ENCODE data around the gene SLC2A13.

The SLC2A13 gene

DNA sequence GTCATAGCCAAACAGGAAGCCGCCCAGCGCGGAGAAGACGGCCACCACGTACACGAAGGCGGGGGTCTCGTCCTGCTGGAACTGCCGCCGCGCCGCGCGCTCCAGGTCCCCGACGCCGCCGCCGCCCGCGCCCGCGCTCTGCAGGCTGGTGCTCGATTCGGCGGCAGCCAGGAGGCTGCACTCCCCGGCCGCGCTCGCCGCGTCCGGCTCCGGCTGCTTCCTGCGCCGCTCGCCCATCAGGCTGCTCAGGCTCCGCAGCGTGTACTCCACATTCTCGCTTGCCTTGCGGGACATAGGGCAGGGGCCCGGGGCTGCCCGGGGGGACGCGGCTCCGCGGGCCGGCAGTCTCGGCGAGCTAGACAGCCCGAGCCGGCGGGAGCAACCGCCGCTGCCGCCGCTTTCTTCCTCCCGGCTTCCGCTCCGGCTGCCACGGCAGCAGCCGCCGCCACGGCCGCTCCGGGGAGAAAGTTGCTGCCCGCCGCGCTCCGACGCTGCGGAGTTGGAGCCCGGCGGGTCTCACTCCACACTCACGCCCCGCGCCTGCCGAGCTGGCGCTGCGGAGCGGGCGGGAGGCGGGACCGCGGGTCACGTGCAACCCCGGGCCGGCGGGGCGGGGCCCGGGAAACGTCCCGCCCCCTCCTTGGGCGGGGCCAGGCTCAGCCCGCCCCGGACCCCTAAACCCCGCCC is at the start of gene SLC2A13:
TSS of gene SLC2A13 (minus strand) at position 567 of the 687 bp plus-strand sequence. CDS start at position 294, 273 bp downstream.
- peak; percentile 74 for DNase-seq (ENCODE audit: low read depth)

DNA sequence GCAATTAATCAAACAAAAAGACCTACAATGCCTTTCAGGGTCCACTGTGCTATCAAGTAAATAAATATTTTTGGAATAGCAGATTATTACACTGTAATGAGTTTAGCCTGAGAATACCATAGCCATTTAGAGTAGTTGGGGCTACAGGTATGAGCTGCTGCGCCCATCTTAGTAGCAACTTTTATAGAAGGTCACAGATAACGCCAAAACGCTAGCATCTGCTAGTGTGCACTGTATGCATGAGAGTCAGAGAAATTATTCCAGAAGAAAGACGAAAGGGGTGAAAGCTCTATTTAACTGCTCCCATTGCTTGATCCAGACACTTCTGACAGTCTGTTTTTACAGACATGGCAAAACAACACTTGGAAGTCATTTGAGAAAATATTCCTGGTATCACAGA is 48.5 kb upstream of the SLC2A13 start:
- DNase-seq (ENCODE audit: low read depth): no peak

DNA sequence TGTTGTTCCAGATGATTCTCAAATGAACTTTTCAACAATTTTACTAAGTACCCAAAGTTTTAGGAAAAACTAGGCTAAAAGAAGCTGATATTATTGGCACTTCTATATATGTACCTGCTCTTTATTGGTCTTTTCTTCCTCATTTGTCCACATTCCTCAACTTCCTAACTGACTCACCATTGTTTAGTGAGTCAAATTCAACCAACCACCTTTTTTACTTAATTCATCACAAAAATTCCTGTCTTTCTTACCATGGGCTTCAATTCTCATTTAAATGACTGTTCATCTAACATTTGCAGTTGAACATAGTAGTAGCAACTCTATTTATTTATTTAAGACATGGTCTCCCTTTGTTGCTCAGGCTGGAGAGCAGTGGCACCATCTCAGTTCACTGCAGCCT is 47.6 kb upstream of the SLC2A13 start:
- no peak for DNase-seq (ENCODE audit: low read depth)

DNA sequence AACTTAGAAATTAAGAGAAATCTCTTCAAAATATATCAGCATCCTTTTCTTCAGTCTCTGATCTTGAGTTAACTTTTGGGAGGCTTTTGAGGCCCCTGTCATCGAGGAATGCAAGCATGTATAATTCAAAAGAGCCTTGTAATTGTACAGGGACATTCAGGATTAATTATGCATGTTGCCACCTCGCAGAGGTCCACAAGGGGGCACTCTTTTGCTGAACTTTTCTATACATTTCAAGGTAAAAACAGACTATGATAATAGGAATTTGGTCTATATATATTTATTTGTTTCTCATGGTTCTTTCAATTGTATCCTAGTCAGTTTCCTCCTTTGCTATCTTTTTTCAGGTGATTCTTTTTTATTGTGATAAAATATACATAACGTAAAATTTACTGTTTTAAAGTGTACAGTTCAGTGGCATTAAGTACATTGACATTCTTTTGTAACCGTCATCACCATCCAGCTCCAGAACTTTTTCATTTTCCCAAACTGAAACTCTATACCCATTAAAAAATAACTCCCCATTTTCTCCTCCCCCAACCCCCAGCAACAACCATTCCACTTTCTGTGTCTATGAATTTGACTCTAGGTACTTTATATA is 47.0 kb upstream of the SLC2A13 start:
- DNase-seq (ENCODE audit: low read depth): peak; percentile 38

DNA sequence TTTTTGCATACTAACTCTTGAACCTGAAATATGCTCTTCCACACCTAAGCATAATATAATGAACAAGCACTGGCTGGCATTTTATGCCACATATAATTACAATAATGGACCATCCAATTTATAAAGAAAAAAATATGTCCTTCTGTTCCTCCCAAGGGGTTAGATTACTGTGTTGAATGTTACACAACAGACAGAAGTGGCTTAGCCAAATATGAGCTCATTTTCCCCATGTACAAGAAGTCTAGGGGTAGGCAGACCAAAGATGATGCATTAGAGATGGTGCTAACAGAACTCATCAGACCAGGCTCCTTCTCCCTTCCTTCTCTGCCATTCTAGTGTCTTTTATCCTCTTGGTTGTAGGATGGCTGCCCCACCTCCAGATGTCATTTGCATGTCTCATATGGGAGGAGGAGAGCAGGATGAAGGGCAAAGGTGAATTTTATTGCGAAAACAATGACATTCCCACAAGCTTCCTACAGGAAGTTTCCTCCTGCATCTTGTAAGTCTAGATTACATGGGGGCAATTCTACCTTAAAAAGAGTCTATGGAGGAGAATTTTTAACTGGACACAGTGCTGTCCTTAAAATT is 43.9 kb upstream of the SLC2A13 start:
- DNase-seq (ENCODE audit: low read depth): no peak

DNA sequence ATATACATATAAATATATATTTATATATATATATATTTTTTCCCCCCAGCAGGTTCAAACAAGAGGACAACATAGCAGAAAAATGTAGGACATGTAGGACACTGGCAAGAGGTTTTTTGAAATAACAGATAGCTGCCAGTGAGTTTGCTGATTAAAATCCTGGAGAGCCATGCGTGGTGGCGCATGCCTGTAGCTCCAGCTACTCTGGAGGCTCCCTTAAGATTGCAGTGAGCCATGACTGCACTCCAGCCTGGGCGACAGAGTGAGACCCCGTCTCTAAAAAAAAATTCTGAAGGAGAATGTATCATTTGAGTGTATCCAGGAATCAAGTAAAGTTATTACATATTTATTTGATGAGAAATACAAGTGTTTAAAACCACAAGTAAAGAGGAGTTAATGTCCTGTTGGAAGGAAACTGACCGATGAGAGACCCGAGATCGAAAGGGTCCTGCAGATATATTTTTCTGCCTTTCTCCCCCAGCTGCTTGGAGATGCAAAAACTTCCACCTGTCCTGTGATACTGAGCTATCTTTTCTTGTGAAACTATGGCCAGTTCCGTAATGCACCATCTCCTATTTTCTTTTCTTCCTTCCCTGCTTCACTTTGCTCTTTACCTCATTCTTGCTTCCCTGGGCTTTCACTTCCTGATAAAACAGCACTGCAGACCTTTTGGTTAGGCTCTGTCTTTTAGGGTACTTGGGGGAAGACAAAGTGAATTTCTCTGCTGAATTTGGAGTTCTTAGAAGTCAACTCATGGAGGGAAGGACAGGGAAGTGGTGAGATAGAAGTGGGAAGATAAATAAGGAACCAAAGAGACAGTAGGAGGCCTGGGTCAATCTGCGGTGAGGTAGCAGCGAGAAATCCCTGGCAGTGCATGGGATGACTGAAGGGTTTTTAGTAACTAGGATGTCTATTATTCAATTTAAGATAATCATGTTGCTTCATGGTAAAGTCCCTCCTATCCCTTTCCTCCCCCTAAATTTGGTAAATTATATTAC is 41.2 kb upstream of the SLC2A13 start:
- no peak for DNase-seq (ENCODE audit: low read depth)

DNA sequence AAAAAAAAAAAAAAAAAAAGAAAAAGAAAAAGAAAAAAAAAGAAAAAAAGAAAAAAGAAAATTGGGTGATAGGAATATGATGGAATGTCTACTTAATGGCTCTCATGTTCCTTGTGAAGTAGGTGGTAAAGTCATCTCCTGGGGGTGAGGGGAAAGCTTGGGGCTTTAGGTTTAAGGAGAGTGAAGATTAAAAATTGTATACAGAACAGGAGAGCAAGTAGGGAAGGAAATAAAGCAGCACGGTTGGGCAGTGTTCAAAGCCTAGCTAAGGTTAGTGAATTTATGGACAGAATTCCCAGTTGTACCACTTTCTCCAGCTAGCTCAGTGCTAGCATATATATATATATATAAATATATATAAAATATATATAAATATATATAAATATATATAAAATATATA is 40.0 kb upstream of the SLC2A13 start:
- no peak for DNase-seq (ENCODE audit: low read depth)

DNA sequence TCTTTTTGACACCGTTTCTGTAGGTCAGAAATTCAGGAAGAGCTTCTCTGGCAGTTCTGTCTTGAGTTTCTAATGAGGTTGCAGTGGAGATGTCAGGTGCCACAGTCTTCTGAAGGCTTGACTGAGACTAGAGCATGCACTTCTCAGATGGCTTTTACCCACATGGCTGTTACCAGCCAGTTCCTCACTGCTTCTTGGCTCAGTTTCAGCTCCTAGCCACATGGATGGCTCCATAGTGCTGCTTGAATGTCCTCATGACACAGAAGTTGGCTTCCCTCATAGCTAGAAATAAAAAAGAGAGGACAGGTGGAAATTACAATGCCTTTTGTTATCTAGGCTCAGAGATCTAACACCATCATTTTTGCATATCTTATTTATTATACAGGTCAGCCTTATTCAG is 38.1 kb upstream of the SLC2A13 start:
- DNase-seq (ENCODE audit: low read depth): no peak

DNA sequence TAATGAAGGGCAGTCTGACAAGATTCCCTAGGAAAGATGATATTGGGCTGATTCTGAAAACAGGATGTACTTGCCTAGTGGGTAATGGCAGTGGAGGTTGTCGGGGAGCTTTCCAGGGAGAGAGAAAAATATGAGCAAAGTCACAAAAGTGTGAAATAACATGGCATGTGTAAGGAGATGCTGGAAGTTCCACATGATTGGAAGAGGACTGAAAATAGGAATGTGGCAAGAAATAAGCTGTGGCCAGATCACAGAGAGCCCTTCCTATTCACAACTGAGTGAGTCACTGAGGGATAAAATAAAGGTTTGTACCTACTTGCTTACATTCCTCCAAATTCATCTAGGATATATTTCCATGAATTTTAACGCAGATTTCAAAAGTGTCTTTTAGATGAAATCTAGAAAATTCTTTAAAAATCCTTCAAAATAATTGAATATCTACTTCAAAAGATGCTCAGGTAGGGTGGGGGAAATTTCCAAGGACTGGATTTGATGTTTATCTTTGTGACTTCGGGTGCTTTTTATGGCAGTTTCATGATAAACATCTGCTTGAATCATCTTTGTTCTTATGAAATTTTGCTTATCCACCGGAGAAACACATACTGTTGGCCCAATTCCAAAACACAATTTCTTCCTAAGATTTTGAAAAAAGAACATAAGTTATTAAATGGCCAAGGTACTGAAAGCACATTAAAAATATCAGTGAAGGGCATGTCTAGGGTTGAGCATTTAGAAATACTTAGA is 36.3 kb upstream of the SLC2A13 start:
- no peak for DNase-seq (ENCODE audit: low read depth)

DNA sequence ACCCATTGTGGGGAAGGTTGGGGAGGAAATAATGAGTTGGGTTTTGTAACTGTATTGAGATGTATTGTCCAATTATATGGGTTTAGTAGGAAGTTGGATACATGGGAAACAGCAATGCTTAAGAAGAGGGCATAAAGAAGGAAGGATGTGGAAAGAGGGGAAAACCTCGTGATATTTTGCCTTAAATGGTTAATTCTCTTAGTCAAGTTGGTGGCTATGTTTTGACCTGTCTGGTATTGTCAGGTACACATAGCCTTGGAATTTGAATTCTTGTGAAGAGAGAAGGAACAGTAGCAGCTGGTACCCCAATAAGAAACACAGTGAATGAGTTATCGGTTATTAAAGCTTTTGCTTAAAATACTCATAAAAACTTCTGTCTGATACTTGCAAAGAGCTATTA is 32.6 kb upstream of the SLC2A13 start:
- DNase-seq (ENCODE audit: low read depth): no peak

DNA sequence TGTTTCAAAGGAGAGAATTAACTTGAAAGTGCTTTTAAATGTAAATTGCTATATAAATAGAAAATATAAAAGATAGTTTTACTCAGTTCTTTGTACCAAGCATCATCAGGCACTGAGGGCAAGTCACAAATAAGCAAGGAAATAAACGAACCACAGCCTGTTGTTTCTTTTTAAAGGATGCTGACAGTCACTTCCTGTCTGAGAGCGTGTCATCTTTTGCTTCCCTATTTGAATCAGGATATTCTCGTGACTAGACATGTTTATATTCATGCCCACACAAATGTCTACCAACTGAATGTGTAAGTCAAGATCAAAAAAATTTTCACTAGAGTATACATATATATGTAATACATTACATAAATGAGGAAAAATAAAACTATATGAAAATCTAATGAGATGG is 31.4 kb upstream of the SLC2A13 start:
- peak; percentile 6 for DNase-seq (ENCODE audit: low read depth)

DNA sequence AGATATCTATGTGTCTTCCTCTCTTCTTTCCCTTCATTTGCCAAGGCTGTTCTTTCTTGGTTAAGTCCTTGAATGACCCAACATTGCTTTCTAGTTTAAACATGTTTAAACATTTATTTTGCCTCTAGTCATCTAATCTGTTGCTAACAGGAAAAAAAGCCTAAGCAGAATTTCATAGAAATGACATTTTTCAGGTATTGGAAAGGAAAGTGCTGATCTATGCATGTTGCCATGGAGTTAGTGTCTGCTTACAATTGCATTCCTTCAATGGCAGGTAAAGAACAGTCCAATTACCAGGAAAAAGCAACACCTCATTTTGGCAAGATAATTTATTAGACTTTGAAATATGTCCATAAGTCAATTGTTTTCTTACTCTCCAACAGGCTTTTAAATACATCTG is 21.5 kb upstream of the SLC2A13 start:
- DNase-seq (ENCODE audit: low read depth): no peak

DNA sequence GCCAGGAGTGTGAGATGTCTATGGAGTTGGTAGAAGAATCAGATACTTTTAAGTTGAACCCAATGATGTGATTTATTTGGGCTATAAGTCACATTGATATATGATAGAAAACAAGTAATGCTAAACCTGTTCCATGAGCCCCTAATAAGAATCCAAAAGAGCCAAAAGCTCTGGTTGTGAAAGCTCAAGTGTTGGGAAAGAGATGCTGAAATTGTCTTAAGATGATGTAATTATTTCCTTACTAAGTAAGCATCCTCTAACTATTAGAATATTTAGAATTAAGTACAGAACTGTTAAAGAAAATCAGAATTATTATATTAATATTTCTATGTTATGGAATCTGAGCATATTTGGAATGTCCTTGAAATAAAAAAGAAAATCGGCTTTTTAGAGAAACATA is 17.6 kb upstream of the SLC2A13 start:
- no peak for DNase-seq (ENCODE audit: low read depth)

DNA sequence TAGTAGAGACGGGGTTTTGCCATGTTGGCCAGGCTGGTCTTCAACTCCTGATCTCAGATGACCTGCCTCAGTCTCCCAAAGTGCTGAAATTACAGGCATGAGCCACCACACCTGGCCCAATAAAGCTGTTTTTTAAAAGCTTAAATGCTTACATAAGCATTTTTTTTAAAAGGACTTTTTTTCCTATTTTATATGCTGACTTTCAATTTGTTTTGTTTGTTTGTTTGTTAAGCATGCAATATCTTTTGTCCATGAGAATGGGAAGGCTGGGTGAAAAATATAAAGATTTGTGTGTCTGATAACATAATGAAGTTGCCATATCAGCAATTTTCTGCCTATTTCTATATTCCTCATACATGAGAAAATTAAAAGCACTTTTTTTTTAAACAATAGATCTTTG is 17.0 kb upstream of the SLC2A13 start:
- DNase-seq (ENCODE audit: low read depth): no peak

DNA sequence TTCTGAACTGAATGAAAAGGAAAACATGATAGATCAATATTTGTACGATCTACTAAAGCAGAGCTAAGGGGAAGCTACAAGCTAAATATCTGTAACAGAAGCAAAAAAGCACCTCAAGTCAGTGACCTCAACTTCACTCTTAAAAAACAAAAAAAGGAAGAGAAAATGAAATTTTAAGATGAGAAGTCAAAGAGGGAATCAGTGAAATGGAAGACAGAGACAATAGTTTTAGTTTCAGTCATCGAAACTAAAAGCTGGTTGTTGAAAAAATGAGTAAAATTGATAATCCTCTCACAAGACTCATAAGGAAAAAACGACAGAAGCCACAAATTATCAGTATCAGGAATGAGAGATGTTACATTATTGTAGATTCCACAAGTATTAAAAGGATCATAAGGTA is 11.9 kb upstream of the SLC2A13 start:
- no peak for DNase-seq (ENCODE audit: low read depth)

DNA sequence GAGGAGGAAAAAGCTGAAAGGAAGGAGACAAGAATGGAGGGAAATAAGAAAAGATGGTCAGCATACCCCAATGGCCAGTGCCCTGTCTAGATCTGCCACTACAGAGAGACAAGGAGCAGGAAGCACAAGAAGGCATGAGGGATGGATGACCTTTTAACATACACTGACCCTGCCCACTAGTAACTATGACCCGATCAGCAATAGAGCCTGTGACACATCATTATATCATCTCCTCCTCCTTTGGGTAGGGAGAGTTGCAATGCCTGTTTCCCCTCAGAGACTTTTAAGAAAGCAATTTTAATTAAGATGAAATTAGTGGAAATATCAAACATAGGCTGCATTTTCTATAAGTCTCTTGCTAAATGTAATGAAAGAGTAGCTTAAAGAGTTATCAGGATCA is 4.7 kb upstream of the SLC2A13 start:
- no peak for DNase-seq (ENCODE audit: low read depth)

DNA sequence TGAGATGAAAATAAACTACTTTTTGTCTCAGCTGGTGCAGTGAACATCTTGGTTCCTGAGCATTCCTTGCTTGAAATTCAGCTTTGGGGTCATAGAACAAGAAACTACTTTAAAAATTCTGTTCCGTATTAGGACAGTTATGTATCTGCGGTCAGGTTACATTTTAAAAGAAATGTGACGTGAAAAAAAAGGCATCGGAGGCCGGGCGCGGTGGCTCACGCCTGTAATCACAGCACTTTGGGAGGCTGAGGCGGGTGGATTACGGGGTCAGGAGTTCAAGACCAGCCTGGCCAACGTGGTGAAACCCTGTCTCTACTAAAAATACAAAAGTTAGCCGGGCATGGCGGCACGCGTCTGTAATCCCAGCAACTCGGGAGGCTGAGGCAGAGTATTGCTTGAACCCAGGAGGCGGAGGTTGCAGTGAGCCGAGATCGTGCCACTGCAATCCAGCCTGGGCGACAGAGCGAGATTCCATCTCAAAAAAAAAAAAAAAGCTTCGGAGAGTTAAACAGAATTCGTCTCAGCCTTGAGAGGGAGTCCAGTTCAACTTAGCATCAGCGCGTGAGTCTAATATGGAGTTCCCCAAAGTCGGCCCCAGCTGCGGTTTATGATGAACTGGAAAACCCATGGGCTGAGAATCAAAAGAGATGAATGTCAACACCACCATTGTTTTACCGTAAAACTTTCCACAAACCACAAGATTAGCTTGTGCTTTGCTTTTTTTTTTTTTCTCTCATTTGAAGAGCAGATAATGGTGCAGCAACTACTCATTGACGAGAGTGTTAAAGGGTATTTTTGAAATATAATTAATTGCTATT is 2.1 kb upstream of the SLC2A13 start:
- DNase-seq (ENCODE audit: low read depth): no peak

DNA sequence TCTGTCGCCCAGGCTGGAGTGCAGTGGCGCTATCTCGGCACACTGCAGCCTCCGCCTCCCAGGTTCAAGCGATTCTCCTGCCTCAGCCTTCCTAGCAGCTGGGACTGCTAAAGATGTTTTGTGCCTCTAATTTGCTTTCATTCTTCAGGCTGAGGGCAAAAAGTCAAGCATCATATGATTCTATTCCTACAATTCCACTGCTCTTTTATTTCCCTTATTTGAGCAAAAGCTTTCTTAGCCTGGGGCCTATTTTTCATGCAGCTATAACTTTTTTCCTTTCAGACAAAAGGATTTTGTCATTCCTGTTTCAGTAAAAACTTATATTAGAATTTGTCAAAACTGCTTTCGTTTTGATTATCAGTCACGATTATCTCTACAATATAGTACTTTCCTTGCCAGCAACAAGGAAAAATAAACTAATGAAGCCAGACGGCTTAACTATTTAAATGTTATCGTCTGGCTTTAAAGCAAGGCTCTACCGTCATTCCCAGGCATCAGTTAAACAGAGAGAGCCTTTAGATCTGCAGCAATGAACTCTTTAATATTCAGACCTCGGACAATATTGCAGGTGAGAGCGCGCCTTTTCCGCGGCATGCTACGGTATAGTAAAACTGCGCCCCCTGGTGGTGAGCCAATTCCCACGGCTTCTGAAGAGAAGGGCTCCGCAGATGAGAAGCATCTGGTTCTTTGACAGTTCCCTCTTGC is 1.4 kb upstream of the SLC2A13 start:
- DNase-seq (ENCODE audit: low read depth): peak; percentile 70

DNA sequence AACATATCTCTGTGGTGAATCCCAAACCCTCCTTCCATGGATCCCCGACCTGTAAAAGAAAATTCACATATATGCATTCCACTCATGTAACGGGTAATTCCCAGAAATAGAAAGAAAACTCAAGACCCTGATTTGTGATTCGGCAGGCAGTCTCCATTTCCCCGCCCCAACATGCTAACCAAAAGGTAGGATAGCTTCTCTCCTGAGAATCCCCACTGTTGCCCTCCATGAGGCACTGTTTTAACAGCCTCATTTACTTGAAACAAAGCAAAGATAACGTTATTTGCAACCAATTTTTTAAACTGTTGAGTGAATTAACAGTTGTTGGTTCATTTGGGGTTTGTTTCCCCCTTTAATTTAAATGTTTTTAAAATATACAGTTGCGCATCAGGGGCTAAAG is 774 bp upstream of the SLC2A13 start:
- DNase-seq (ENCODE audit: low read depth): no peak

DNA sequence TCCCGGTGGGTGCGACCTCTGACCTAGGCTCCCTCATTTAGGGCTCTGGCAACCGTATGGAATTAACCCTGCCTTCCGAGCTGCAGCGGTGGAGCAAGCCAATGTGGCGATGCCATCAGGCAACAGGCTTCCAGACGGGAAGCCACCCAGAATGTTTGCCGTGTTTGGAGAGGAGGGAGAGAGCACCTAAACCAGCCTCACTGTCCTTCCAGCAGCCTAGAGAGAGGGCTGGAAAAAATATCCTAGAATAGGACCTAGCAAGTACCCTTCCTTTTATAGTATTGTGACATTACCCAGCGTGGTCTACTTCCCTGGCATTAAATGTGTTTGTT is 287 bp upstream of the SLC2A13 start:
- DNase-seq (ENCODE audit: low read depth): no peak

DNA sequence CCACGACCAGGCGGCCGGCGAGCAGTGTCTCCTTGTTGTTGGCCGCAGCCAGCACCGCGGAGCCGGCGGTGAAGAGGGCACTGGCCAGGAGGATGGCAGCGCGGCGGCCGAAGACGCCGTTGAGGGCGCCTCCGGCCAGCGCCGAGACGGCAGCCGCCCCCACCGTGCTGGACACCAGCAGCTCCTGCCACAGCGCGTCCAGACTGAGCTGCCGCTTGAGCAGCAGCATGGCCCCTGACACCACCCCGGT is 691 bp downstream of the SLC2A13 start:
- DNase-seq (ENCODE audit: low read depth): no peak

Data from EH (cell line).